H7 (cell line): ENCODE measurements around the gene NHEJ1. TPM values are rescaled to one million over a fixed set of nuclear protein-coding genes. Genes with fewer than 3 reads are reported as not detected.
A peak's percentile ranks its signal among the peaks of the same experiment; 100 is the strongest.
"Not testable (repeated sequence)": the region's sequence is repeated elsewhere in the genome, so short reads cannot be mapped to it uniquely, and the experiment has no call there.

ENCODE experiments used
- DNase-seq: peaks from one replicate; pipeline ENCODE4 v3.0.0; 2012
- H3K27me3 ChIP-seq: 2 replicates; pipeline ENCODE4 v1.6.0; 2011; ENCODE audit warnings: mild to moderate bottlenecking, low read length; ENCODE audit not compliant: control insufficient read depth, insufficient read depth
- H3K36me3 ChIP-seq: replicated peaks from 2 replicates; pipeline ENCODE4 v1.5.1; 2011; ENCODE audit warnings: low read length; ENCODE audit not compliant: control insufficient read depth, insufficient read depth
- H3K4me3 ChIP-seq: 2 replicates; pipeline ENCODE4 v1.5.1; 2011; ENCODE audit warnings: low read depth, mild to moderate bottlenecking, control low read depth, low read length, moderate library complexity; ENCODE audit not compliant: insufficient read depth
- total RNA-seq: library from RNA; depleted of rRNA; stranded (reverse); fragments of >200 nt; shearing (Covaris generic); gene quantifications from 2 replicates; pipeline ENCODE4 v1.2.3, GENCODE V29; 2014; rRNA removed

Gene NHEJ1, protein sequence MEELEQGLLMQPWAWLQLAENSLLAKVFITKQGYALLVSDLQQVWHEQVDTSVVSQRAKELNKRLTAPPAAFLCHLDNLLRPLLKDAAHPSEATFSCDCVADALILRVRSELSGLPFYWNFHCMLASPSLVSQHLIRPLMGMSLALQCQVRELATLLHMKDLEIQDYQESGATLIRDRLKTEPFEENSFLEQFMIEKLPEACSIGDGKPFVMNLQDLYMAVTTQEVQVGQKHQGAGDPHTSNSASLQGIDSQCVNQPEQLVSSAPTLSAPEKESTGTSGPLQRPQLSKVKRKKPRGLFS
- 22.0 and 22.7 TPM in 2 replicates for total RNA-seq

- H3K27me3 ChIP-seq, result peaks cover 1% of the 10 kb centered on the region; the same call in 1 of the 2 replicates
- no peaks in the 10 kb centered on the region for H3K36me3 ChIP-seq
- H3K4me3 ChIP-seq, result peak within 1 kb of the TSS; percentile 73
- DNase-seq, result peak; percentile 99
These were observed at the start of gene NHEJ1 for GRCh38 chr2:219160186-219161017. Gene NHEJ1, minus strand, starts transcription at chr2:219160815. Its CDS starts 2,453 bp downstream, at chr2:219158362.

- Histone ChIP-seq H3K27me3 (no peaks in the 10 kb centered on the region), H3K4me3 (no peak overlapping the region), H3K36me3 (peaks cover 20% of the 10 kb centered on the region)
- no peak for DNase-seq
These were observed 48.9 kb upstream of the NHEJ1 start for GRCh38 chr2:219209236-219210195.

DNA sequence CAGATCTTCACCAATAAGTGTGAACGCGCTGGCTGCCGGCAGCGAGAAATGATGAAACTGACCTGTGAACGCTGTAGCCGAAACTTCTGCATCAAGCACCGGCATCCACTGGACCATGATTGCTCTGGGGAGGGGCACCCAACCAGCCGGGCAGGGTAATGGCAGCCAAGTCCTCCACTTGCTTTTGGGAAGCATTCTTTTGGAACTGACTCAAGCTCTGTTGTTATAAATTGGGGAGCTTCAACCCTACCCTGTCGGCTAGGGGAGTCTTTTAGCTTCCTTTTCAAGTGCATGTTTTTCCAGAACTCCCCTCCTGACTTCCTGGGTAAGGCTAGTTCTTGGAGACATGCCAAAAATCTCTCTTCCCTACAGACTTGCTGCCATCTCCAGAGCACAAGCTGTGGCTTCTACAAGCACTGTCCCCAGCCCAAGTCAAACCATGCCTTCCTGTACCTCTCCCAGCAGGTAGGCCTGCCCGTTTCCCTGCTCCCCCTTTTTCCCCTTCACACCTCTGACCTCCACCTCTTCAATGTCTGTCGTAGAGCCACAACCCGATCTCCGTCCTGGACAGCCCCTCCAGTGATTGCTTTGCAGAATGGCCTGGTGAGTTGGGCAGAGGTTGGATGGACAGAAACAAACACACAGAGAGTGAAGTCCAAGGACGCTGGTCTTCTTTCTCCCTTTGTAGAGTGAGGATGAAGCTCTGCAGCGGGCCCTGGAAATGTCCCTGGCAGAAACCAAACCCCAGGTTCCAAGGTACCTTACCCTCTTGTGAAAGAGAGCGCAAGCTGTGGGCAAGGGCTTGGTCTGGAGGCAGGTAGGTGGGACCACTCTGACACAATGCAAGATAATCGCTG lies 47.5 kb upstream of the NHEJ1 start:
- H3K4me3 ChIP-seq, result no peak overlapping the region
- H3K36me3 ChIP-seq, result peaks cover 17% of the 10 kb centered on the region
- peak; percentile 21 for DNase-seq
- no peaks in the 10 kb centered on the region for H3K27me3 ChIP-seq

DNA sequence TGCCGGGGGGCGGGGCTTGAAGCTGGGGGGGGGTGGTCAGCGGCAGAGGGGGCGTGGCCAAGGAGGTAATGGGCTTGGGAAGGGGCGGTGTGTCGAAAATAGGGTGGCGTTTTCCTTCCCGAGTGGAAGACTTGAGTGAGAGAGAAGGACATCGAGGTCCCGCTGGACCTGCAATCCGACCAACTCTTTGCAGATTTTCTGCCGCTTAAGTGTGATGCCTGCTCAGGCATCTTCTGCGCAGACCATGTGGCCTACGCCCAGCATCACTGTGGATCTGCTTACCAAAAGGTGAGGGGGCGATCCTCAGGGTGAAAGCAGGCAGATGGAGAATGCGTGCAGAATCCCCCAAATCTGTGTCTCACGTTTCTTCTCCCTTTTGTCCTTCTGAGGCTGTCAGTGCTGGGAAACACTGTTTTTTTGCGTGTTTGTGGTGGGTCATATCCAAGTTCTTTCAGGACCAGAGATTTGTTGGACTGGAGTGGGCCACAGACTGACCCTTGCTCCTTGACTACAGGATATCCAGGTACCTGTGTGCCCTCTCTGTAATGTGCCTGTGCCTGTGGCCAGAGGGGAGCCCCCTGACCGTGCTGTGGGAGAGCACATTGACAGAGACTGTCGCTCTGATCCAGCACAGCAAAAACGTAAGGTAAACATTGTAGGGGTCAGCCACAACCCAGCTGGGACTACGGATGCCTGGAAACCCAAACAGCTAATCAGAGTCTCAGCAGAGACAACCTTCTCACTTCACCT lies 46.7 kb upstream of the NHEJ1 start:
- Histone ChIP-seq H3K36me3 (peaks cover 12% of the 10 kb centered on the region), H3K4me3 (peak overlapping the region; percentile 68), H3K27me3 (no peaks in the 10 kb centered on the region)
- no peak for DNase-seq

DNA sequence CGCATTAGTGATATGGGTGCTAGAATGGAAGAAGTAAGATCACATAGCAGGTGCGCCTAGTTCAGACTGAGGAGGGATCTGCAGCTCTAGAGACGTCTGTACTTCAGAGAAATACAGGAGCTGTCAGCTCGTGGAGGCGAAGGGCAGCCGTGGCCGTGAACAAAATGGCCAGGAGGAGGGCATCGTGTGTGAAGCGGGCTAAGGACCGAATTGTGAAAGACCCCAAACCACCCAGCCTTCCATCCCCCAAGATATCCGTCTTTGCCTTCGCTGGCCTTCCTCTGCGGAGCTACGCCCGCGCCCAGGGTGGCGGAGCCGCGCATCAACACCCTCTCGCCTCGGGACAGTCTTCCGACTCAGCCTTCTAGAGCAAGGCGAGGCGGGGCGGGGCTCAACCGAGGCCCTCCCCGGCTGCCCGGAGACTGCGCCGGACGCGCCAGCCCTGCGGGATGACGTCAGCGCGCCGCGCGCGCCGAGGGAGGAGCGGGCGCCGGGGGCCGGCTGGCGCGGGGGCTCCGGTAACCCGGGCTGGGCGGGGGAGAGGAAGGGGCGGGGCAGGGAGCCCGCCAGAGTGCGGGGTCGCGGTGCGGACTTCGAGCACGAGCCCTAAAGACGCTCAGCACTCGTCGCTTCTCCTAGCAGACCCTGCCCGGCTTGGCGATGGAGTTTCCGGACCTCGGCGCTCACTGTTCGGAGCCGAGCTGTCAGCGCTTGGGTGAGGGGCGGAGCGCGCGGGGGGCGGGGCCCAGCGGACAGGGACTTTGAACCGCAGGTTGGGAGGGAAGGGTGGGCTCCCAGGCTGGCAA lies 45.9 kb upstream of the NHEJ1 start, which contains the start of gene ZFAND2B:
ZFAND2B (plus strand) TSS at position 455 of the 806 bp plus-strand sequence; CDS start at position 661, 206 bp downstream.
- DNase-seq, result peak; percentile 100
- Histone ChIP-seq H3K27me3 (no peaks in the 10 kb centered on the region), H3K36me3 (peaks cover 12% of the 10 kb centered on the region), H3K4me3 (peak within 1 kb of the TSS; percentile 73)

GRCh38 chr2:219205981-219206327 lies 45.3 kb upstream of the NHEJ1 start:
- Histone ChIP-seq H3K27me3 (no peaks in the 10 kb centered on the region), H3K36me3 (peaks cover 8% of the 10 kb centered on the region), H3K4me3 (peak overlapping the region; percentile 73)
- no peak for DNase-seq

DNA sequence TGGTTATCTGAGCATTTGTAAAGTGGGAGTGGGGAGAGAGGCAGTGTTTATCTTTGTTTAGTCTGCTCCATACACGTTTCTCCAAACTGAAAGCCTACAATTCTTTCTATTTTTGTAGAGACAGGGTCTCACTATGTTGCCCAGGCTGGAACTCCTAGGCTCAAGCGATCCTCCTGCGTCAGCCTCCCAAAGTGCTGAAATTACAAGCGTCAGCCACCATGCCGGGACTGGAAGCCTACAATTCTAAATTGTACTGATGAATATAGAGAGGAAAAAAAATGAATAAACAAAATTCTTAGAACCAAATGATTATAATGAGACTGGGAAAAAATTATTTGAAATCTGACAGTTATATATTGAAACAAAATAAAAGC lies 44.5 kb upstream of the NHEJ1 start:
- Histone ChIP-seq H3K27me3 (no peaks in the 10 kb centered on the region), H3K36me3 (peaks cover 6% of the 10 kb centered on the region), H3K4me3 (no peak overlapping the region)
- no peak for DNase-seq

DNA sequence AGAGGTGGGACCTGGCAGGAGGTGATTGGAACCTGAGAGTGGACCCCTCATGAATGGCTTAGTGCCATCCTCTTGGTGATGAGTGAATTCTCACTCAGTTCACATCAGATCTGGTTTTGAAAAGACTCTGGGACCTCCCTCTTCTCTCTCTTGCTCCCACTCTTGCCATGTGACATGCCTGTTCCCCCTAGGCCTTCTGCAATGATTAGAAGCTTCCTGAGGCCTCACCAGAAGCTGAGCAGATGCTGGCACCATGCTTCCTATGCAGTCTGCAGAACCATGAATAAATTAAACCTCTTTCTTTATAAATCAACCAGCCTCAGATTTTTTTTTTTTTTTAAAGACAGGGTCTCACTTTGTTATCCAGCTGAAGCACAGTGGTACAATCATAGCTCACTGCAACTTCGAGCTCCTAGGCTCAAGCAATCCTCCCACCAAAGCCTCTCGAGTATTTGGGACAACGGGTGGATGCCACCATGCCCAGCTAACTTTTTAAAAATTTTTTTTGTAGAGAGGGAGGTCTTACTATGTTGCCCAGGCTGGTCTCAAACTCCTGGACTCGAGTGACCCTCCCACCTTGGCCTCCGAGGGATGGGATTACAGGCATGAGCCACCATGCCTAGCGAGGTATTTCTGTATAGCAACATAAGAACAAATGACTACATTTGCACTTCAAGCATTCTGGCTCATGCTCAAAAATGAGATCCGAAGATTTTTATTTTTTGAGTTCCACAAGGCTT lies 44.0 kb upstream of the NHEJ1 start:
- Histone ChIP-seq H3K4me3 (no peak overlapping the region), H3K36me3 (peaks cover 4% of the 10 kb centered on the region), H3K27me3 (no peaks in the 10 kb centered on the region)
- no peak for DNase-seq

DNA sequence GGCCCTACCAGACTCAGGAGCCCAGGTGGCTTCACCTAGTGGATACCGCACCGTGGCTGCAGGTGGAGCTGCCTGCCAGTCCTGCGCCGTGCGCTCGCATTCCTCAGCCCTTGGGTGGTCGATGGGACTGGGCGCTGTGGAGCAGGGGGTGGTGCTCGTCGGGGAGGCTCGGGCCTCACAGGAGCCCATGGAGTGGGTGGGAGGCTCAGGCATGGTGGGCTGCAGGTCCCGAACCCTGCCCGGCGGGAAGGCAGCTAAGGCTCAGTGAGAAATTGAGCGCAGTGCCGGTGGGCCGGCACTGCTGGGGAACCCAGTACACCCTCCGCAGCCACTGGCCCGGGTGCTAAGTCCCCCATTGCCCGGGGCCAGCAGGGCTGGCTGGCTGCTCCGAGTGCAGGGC lies 40.7 kb upstream of the NHEJ1 start:
- not testable (repeated sequence) for DNase-seq, H3K36me3 ChIP-seq, H3K27me3 ChIP-seq, H3K4me3 ChIP-seq

DNA sequence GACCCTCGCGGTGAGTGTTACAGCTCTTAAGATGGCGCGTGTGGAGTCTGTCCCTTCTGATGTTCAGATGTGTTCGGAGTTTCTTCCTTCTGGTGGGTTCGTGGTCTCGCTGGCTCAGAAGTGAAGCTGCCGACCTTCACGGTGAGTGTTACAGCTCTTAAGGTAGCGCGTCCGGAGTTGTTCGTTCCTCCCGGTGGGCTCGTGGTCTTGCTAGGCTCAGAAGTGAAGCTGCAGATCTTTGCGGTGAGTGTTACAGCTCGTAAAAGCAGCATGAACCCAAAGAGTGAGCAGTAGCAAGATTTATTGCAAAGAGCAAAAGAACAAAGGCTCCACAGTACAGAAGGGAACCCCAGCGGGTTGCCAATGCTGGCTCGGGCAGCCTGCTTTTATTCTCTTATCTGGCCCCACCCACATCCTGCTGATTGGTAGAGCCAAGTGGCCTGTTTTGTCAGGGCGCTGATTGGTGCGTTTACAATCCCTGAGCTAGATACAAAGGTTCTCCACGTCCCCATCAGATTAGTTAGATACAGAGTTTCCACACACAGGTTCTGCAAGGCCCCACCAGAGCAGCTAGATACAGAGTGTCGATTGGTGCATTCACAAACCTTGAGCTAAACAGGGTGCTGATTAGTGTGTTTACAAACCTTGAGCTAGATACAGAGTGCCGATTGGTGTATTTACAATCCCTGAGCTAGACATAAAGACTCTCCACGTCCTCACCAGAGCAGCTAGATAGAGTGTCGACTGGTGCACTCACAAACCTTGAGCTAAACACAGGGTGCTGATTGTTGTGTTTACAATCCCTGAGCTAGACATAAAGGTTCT lies 40.1 kb upstream of the NHEJ1 start:
- not testable (repeated sequence) for H3K4me3 ChIP-seq, H3K27me3 ChIP-seq, H3K36me3 ChIP-seq, DNase-seq

GRCh38 chr2:219199470-219200211 lies 39.0 kb upstream of the NHEJ1 start:
- no peak overlapping the region for H3K4me3 ChIP-seq
- H3K27me3 ChIP-seq, result no peaks in the 10 kb centered on the region
- no peaks in the 10 kb centered on the region for H3K36me3 ChIP-seq
- peak; percentile 23 for DNase-seq
